Upper lobe of left lung (tissue), 4 donors: ENCODE measurements around the gene LCE1A.

Source experiments
- CTCF ChIP-seq, 6 experiments: fragments of 450-650 bp in 4 of 6; fragments of 200-600 bp in 2 of 6; sonication (generic) in 2 of 6; IDR thresholded peaks; one replicate each; pipeline ENCODE4 v1.5.1; 2016 to 2019; ENCODE audit warnings: antibody characterized with exemption in 6 of 6
- EP300 ChIP-seq, 4 donors: sonication (generic); formaldehyde crosslinking; IDR thresholded peaks; one replicate each; pipeline ENCODE4 v1.5.1; 2017; ENCODE audit warnings: antibody characterized with exemption in 4 of 4, control low read depth in 2 of 4
- POLR2A ChIP-seq, 4 donors: fragments of 450-650 bp; IDR thresholded peaks; one replicate each; pipeline ENCODE4 v1.5.1; 2016 to 2017; ENCODE audit warnings: antibody characterized with exemption in 4 of 4, mild to moderate bottlenecking in 2 of 4
- POLR2AphosphoS5 ChIP-seq, 2 donors: sonication (generic); formaldehyde crosslinking; IDR thresholded peaks; one replicate each; pipeline ENCODE4 v1.5.1; 2017; ENCODE audit warnings: antibody characterized with exemption in 2 of 2

- TF ChIP-seq CTCF (IDR thresholded peaks at IDR 0.05): no peak
- TF ChIP-seq POLR2AphosphoS5 (IDR thresholded peaks at IDR 0.05): no peak
- no peak for TF ChIP-seq POLR2A (IDR thresholded peaks at IDR 0.05)
- no peak for TF ChIP-seq EP300 (IDR thresholded peaks at IDR 0.05)
Measured at GRCh38 chr1:152836870-152837269, 9.6 kb downstream of the LCE1A start.
